Measurements from ENCODE around the gene SPACA6.
"Not testable (repeated sequence)": the region's sequence is repeated elsewhere in the genome, so short reads cannot be mapped to it uniquely, and the experiment has no call there.

Gene SPACA6

DNA sequence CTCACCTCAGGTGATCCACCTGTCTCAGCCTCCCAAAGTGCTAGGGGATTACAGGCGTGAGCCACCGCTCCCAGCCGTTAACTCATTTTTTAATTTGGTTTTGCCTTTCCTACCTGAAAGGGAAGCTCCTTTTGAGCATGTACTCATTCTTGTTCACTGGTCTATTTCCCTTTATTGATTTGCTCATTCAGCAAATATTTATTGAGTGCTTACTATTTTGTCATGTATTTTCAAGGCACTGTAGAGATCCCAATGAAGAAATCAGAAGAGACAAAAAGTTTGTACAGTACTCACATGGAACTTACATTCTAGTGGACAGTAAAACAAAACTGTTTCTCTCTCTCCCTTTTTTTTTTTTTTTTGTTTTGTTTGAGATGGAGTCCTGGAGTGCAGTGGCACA, 13.8 kb downstream of the SPACA6 start:
- DNase-seq: no peak

DNA sequence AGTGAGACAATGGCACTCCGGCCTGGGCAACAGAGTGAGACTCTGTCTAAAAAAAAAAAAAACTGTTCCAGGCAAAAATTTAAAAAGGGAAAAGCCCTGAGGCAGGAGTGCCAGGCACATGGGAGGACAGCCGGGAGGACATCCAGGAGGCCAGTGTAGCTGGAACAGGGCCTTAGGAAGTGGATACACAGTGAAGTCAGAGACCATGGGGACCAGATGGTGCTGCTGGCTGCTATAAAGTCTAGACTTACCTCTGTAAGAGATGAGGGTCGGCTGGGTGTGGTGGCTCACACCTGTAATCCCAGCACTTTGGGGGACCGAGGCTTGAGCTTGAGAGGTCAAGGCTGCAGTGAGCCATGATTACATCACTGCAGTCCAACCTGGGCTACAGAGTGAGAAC, 15.7 kb downstream of the SPACA6 start:
- no peak for DNase-seq

DNA sequence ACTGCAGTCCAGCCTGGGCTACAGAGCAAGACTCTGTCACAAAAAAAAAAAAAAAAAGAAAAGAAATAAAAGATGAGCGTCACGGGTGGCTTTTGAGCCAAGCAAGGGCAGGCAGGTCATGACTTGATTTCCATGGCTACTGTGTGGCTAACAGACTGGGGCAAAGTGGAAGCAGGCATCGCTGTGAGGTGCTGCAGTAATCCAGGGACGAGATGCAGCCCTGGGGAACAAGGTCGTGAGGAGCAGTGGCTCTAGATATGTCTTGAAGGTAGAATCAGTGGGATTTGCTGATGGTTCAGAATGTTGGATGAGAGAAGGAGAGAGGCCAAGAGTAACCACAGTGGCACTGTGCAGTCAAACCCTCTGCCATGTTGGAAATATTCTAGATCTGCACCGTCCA, 16.4 kb downstream of the SPACA6 start:
- no peak for DNase-seq

DNA sequence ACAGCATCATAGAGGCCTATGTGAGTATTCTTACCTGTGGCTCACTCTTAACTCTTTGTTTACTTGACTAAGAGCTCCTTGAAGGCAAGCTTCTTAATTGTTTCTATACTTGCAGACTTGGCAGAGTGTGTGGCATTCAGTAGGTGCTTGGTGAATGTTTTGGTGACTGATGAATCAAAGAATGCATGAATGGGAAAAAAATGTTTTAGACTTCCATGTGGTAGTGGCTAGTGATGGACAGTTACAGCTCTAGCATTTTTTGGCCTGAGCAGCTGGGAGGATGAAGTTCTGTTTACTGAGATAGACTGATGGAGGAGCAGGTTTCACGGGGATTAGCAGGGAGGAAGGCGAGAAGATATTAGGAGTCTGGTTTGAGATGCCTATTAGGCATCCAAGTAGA, 17.0 kb downstream of the SPACA6 start:
- DNase-seq: no peak

DNA sequence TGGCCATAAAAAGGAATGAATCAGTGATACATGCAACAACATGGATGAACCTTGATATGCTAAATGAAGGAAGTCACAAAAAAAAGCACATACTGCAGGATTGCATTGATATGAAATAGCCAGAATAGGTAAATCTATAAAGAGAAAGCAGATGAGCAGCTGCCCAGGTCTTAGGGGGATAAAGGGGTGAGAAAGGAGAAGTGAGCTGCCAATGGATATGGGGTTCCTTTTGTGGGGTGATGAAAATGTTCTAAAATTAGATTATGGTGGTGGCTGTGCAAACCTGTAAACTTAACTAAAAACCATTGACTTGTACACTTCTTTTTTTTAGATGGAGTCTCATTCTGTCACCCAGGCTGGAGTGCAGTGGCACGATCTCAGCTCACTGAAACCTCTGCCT, 18.6 kb downstream of the SPACA6 start:
- no peak for DNase-seq

DNA sequence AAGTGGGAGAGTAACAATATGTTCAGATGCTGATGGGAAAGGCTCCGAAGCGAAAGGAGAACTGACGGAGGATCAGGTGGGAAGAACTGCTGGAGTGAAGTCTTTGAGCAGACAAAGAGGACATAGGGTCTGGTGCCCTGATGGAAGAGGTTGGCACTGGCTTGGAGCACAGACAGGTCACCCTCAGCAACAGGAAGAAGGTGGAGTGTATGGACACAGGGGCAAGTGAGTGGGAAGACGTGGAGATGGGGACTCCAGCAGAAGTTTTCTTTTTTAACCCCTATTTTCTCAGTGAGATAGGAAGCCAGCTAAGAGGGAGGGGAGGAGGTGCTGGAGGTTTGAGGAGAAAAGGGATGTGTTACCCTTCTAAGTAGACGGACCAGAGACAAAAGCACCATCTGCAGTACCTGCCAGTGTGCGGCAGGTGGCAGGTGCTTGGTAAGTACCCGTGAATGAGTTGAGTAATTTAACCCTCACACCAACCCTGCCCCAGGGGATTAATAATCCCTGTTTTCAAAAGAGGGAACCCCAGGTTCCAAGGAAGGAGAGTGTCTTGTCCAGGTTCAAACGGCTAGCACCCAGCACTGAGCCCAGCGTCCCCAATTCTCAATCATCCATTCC, 19.4 kb downstream of the SPACA6 start:
- no peak for DNase-seq

DNA sequence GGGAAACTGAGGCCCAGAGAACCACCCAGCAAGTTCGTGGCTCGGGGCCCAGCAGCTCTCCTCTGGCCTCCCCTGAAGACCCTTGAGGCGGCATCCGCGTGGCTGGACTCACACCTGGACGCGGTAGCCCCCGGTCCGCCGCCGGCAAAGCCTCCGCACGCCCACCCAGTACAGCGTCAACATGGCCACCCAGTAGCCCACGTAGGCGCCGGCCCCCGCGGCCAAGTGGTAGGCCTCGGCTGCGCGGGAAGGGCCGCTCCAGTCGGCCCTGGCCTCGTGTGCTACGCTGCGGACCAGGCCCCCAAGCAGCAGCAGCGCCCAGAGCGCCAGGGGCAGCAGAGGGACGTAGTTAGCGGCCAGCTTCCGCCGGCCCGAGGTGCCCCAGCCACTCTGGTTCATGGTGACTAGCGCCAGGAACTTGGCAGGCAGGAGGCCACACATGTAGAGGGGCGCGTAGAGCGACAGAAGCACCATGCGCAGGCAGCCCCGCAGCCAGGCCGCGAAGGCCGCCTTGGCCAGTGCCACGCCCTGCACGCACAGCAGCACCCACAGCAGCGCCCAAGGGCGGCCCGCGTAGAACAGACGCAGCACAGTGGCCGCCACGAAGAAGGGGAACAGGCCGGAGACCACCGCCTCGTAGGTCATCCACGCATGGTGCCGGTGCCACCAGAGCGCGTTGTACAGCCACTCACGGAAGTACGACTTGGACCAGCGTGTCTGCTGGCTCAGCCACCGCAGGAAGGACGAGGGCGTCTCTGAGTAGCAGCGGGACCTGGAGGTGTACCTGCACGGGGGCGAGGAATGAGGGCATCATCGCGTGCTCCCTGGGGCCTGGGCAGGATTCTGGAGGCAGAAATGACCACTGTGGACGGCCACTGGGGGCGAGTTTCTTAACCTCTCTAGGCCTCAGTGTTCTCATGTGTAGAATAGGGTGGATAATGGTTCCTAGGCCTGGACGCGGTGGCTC, 20.5 kb downstream of the SPACA6 start:
- DNase-seq: no peak

DNA sequence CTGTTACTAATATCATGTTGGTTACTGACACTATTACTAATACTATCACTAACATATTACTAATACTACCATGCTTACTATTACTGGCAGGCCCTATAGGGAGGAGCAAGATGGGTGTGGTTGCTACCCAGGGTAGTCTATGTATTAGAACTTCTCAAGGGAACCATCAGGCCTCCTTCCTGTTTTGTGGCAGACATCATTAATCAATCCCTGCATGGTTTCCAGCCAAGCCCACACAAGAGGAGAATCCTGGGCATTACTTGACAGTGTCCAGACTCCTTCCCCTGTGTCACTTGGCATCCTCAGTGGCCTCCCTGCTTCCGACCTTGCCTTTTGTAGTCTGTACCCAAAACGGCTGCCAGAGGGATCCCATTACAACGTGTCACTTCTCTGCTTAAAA, 21.7 kb downstream of the SPACA6 start:
- no peak for DNase-seq

DNA sequence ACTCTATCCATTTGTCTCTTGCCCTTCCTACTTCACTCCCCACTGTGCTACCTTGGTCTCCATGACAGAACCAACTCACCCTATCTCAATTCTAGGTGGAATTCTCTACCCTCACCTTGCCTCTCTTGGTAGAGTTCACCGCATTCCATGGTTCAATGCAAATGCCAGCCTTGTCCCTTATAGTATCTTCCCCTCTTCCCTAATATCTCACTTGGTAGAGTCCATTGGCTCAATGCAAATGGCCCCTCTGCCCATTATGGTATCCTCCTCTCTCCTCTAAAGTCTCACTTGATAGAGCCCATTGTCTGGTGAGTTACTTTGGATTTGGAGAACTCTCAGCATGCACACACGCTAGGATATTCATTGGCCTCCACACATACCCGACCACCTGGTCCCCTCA, 22.7 kb downstream of the SPACA6 start:
- DNase-seq: no peak

DNA sequence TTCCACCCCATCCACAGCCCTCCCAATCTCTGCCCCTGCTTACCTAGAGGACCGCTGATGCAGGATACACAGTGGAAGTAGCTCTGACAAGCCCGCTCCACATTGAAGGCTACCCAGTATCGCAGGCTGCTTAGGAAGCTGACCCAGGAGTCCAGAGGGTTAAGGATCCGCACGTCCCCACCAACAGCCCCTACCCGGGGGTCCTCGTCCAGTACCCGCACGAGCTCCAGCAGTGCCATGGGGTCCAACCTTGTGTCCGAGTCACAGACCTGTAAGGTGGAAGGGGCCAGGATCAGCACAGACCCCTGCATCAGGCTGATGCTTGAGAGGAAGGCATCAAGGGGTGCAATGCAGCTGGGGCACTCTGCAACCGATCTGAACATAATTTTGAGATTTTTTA, 23.8 kb downstream of the SPACA6 start:
- DNase-seq: no peak

DNA sequence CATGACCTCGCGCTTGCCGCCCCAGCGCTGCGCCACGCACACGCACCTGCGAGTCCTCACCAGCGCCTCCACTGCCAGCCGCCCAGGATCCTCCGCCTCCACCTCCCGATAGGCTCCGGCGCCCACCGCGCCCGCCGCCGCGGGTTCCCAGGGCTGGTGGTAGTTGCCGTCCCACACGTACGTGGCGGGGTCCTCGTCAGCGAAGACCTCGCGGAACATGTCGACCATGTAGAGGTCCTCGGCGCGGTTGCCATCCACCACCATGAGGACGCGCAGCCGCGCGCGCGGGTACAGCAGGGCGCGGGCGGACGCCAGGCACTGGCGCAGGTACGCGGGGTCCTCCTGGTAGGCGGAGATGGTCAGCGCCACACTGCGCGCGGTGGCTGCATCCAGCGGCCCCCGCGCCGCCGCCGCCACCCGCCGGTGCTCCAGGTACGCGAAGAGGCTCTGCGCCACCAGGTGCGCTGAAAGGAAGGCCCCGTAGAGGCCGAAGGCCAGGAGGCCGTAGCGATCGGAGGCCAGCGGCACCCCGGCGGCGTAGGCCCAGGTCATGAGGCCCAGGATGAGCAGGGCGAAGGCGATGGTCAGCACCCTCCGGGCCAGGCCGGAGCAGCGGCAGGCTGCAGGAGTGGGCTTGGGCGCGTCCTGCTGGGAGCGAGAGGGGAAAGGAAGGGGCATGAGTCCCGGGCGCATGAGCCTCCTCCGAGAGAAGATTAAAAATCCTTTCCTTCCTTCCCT, 26.3 kb downstream of the SPACA6 start:
- DNase-seq: no peak

DNA sequence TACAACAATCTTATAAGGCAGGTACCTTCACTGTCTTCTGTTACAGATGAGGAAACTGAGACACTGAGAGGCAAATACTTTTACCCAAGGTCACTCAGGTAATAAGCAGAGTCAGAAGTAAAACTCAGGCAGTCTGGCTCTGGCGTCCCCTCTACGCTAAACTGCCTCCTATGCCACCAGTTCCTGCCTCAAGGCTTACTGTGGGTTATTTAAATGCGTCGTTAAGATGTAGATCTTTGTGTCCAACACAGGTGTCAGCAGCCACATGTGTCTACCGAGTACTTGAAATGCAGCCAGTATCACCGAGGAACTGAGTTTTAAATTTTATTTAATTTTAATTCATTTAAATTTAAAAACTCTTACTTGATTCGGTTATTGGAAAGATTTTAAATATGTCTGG, 28.8 kb downstream of the SPACA6 start:
- DNase-seq: no peak

DNA sequence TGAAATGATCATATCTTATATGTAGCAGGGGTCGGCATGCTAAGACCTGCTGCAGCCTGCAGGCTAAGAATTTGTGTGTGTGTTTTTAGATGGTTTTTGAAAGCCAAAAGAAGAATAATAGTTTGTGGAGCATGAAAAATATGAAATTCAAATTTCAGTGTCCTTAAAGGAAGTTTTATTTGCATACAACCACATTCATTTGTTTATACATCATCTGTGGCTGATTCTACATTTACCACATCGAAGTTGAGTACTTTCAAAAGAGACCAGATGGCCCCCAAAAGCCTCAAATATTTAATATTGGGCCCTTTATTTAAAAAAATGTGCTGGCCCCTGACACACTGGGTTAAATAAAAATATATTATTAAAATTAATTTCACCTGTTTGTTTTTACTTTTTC, 29.4 kb downstream of the SPACA6 start:
- DNase-seq: no peak

DNA sequence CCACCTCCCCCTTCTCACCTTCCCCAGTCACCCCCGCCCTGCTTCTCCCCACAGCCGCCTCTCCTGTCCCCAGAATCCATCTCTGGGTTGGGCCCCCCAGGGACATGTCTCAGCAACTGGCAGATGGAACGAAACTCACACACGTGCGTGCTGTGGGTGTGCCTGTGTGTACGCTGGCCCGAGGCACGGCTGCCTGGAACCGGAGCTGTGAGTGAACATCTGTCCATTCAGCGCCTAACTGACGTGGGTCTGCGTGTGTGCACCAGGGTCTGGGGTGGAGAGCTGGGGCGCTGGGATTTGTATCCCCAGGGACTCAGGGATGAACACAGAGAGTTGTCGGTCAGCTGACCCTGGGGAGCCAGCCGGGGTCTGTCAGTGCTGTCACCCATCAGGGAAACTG, 31.4 kb downstream of the SPACA6 start:
- no peak for DNase-seq

DNA sequence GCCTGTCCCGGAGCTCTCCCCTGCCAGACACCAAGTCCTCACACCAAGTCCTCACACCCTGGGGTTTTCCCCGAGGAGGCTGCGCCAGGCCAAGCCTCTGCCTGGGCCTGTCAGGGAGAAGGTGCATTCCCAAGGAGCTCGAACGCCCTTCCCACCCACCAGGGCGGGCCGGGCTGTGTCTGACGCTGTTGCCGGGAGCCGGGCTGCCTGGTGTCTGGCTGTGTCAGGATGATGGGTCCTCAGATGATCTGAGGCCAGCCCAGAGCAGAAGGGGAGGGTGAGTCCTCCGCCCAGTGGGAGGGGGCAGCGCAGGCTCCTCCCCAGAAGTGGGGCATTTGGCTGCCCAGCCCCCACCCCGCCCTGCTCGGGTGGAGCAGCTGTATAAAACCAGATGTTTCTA, 32.9 kb downstream of the SPACA6 start:
- DNase-seq: no peak

DNA sequence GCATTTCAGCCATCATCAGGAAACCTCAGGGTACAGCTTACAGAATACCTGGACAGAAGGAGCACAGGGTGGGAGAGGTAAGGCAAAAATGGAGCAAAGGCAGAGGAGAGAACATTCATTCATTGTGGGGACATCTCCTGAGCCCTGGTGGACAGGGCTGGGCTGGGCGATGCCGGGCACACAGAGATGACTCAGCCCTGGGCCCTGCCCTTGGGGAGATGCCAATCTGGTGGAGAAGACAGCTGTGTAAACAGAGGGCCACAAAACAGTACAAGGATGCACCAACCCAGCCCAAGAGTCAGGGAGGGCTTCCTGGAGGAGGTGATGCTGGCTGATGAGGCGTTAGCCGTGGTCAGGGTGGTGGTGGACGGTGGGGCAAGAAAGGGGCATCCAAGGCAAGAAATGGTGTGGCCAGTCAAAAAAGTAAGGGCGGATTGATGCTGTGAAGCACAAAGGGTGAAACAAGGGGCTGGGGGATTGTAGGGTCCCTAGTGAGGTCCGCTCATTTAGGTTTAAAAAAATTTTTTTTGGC, 34.3 kb downstream of the SPACA6 start:
- DNase-seq: no peak

DNA sequence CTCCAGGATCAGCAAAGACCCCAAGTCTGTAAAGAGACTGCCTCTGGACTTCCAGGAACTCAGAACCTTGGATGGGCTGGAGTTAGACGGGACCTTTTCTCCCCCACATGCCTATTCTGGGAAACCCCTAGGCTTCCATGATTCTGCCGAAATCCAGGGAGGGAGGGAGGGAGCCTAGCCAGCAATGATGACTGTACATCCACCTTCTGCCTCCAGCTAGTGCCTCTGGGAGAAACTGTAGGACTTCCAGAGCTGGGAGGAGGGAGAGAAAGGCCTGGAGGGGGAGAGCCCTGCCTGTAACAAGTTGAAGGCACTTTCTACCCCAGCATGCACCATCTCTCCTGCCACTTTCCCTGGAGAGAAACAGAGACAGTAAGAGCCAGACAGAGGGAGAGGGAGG, 36.7 kb downstream of the SPACA6 start:
- DNase-seq: no peak

DNA sequence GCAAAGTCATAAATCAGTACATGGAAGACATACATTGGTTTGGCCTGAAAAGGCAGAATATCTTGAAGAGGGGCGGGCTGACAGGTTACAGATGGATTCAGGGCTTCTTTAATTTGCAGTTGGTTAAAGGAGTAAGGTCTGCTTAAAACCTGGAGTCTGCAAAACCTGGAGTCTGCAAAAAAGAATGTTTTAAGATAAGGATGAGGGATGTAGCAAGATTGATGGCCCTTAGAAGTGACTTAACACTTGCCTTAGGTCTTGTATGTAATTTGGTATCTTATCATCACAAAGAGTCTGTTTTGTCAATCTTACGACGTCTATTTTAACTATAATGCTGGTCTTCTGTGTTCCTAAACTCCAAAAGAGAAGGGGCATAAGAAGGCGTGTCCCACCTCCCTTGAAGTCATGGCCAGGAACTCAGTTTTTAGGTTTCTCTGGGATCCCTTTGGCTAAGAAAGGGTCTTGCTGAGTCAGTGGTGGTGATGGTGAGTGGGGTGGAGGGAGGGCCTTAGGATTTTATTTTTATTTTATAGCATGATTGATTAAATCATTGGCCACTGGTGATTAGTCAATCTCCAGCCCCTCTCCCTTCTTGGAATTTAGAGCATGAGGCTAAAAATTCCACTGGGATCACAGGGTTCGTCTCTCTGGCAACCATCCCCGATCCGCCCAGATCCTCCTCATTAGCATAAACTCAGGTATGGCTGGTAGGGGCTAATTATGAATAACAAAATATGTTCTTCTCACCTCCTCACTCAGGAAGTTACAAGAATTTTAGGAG, 40.8 kb downstream of the SPACA6 start:
- DNase-seq: no peak

DNA sequence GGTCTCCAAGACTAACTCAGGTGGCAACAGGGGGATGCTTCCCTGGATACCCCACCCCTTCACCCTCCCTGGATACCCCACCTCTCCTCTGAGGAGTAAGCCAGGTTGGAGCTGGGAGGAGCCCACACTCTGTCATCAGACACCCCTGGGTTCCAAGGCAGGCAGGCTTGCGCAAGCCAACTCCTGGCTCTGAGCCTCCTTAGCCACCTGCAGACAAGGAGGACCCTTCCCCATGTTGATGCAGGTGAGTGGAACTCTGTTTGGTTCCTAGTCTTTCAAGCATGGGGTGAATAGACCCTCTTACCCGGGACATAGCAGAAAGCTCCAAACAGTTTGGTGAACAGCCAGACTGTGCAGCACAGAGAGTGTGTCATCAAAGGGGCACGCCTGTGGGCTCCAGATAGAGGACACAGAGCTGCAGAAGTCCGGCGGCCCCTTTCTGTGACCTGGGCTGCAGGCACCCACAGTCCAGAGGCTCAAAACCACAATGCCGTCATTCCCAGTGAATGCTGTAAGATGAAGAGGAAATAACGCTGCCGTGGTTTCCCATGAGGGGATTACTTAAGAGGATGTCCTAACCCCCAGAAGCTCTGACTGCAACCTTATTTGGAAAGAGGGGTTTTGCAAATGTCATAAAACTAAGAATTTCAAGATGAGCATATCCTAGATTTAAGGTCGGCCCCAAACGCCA, 42.8 kb downstream of the SPACA6 start:
- no peak for DNase-seq

DNA sequence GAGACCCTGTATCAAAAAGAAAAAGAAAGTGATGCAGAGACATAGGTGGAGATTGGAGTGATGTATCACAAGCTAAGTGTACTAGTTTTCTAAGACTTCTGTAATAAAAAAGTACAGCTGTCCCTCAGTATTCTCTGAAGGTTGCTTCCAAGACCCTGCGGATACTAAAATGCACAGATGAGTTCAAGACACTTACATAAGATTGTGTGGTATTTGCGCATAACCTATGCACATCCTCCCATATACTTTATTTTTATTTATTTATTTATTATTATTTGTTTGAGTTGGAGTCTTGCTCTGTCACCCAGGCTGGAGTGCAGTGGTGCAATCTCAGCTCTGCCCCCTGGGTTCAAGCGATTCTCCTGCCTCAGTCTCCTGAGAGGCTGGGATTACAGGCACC, 44.3 kb downstream of the SPACA6 start:
- no peak for DNase-seq

DNA sequence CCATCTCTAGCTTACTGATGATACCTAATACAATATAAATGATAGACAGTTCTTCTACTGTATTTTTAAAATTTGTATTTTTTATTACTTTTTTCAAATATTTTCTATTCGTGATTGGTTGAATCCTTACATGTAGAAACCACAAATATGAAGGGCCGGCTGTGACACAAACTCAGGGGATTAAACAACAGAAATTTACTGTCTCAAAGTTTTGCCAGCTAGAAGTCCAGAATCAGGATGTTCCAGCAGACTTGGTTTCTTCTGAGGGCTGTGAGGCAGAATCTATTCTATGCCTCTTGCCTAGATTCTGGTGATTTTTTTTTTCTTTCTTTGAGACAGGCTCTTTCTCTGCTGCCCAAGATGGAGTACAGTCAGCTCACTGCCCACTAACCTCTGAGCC, 44.8 kb downstream of the SPACA6 start:
- no peak for DNase-seq

DNA sequence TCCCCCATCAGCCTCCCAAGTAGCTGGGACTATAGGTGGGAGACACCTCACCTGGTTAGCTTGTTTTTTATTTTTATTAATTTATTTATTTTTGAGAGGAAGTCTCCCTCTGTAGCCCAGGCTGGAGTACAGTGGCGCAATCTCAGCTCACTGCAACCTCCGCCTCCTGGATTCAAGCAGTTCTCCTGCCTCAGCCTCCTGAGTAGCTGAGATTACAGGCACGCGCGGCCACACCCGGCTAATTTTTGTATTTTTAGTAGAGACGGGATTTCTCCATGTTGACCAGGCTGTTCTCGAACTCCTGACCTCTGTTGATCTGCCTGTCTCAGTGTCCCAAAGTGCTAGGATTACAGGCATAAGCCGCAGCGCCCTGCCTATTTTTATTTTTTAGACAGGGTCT, 45.4 kb downstream of the SPACA6 start:
- DNase-seq: not testable (repeated sequence)
